ENCODE results near the gene SNED1. TPM values are rescaled to one million over a fixed set of nuclear protein-coding genes. Genes with fewer than 3 reads are reported as not detected.

The SNED1 gene
- total and polyA plus RNA-seq, 2 experiments from 2014 or later, result 6.1 to 29.4 TPM

DNA sequence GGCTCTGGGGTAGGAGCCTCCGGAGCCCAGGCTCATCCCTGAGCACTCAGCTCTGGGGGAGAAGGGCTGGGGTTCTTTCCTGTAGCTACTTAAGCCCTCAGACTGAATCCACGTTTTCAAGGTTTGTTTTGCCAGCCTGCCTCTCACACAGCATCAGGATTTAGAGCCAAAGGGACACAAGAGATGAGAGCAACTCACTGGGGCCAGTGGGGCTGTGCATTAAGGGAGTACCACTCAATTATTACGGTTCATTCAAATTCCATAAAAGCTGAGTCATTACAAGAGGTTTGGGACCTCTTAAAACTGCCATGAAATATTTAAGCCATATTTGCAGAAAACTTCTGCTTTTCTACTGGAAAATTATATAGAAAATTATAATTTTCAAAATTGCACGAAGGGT, 17.1 kb upstream of the SNED1 start:
- DNase-seq, result peak; percentile 49
- Histone ChIP-seq H4K20me1 (ENCODE audit: insufficient read depth) (no peaks in the 10 kb centered on the region), H3K4me2 (ENCODE audit: unreplicated experiment) (no peak overlapping the region), H3K36me3 (ENCODE audit: low read depth) (no peaks in the 10 kb centered on the region), H3K27ac (no peak overlapping the region), H3K9me2 (ENCODE audit: insufficient read depth) (no peaks in the 10 kb centered on the region), H3F3A (ENCODE audit: insufficient read depth) (no peaks in the 10 kb centered on the region), H3K4me1 (ENCODE audit: insufficient read depth) (peaks cover 3% of the 10 kb centered on the region; the same call in 1 of the 2 replicates), H3K9ac (no peak overlapping the region), H3K4me3 (no peak overlapping the region), H2AFZ (no peak overlapping the region), H3K9me3 (ENCODE audit: low read depth) (no peaks in the 10 kb centered on the region), H3K27me3 (replicated peaks; ENCODE audit: insufficient read depth) (no peaks in the 10 kb centered on the region), H3K79me2 (ENCODE audit: insufficient read depth) (no peaks in the 10 kb centered on the region)
- TF ChIP-seq EZH2phosphoT487 (IDR thresholded peaks at IDR 0.05; ENCODE audit: insufficient read depth, low read depth) (no peak), EZH2 (IDR thresholded peaks at IDR 0.05; ENCODE audit: insufficient read depth, poor library complexity, severe bottlenecking) (no peak)
- in situ Hi-C loops (cut with MboI), result no loop called here
- 42% methylated on average over 4 of the region's 4 CpGs for WGBS, 2 experiments (ENCODE audit: low coverage in 1 of 2, low lambda C conversion rate in 2 of 2, missing lambda C conversion rate in 2 of 2)

DNA sequence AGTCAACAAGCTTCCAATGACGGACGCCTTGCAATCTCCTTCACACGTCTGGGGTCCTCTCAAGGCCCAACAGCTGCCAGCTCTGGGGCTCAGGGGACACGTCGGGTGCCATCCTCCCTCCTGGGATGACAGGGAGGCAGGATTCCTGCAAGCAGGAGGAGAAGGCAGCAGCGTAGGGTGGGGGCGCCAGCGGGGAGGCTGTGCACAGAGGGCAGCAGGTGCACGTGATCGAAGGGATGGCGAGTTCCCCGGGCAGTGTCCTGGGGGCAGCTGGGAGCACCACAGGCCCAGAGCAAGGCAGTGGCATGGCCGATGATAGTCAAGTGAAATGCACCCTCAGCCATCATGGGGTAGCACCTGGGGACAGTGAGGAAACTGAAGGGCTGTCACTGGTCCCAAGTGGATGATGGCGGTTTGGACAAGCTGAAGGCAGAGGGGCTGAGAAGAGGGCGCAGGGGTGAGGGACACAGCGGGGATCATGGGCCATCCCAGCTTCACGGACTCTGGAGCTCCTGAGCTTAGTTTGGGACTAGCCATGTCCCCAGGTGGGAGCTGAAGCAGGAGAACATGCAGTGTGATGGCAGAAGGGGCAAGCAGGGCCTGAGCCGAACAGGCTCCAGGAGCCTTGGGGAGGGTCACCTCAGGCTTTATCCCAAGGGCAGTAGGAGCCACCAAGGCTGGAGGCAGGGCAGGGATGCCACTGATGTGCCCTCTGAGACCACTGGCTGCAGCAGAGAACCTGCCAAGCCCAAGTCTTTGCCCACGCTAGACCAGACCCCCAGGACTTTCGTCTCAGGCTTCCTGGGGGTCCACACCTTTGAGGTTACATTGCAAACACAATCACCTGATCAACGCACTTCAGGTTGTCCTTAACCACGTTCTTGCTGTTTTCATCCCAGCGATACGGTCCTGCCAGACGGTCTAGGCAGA, 16.3 kb upstream of the SNED1 start:
- no peak overlapping the region for H3K27ac ChIP-seq
- no peak overlapping the region for H3K4me2 ChIP-seq (ENCODE audit: unreplicated experiment)
- 93 to 94% methylated on average over 24 to 25 of the region's 25 CpGs for WGBS, 2 experiments (ENCODE audit: low coverage in 1 of 2, low lambda C conversion rate in 2 of 2, missing lambda C conversion rate in 2 of 2)

DNA sequence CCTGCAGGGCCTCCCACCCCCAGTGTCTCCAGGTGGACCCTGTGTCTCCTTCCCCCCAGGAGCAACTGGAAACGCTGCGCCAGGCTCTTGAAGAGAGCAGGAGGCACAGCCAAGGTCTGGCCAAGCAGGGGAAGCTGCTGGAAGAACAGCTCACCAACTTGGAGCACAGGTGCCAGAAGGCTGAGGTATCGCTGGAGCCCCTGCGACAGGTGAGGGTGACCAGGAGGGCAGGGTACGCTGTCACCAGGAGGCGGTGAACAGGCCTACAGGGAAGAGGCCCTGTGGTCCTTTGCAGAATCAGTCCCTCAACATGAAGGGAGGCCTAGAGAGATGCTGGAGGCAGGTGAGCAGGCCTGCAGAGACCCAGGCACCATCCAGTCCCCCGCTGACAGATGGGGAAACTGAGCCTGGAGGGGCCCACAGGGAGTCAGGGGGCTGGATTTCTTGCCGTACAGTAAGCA, 15.6 kb upstream of the SNED1 start:
- 97 to 98% methylated on average over 8 of the region's 8 CpGs for WGBS, 2 experiments (ENCODE audit: low coverage in 1 of 2, low lambda C conversion rate in 2 of 2, missing lambda C conversion rate in 2 of 2)
- no peaks in the 10 kb centered on the region for H3K9me3 ChIP-seq (ENCODE audit: low read depth)
- H3K79me2 ChIP-seq (ENCODE audit: insufficient read depth), result no peaks in the 10 kb centered on the region
- in situ Hi-C loops (cut with MboI), result no loop called here
- no peak for TF ChIP-seq EZH2phosphoT487 (IDR thresholded peaks at IDR 0.05; ENCODE audit: insufficient read depth, low read depth)
- no peak for TF ChIP-seq EZH2 (IDR thresholded peaks at IDR 0.05; ENCODE audit: insufficient read depth, poor library complexity, severe bottlenecking)
- H3K27me3 ChIP-seq (replicated peaks; ENCODE audit: insufficient read depth), result no peaks in the 10 kb centered on the region
- no peaks in the 10 kb centered on the region for H3K9me2 ChIP-seq (ENCODE audit: insufficient read depth)
- no peak overlapping the region for H3K9ac ChIP-seq
- H4K20me1 ChIP-seq (ENCODE audit: insufficient read depth), result no peaks in the 10 kb centered on the region
- no peak overlapping the region for H3K4me3 ChIP-seq
- no peak overlapping the region for H3K27ac ChIP-seq
- DNase-seq, result no peak
- no peaks in the 10 kb centered on the region for H3K36me3 ChIP-seq (ENCODE audit: low read depth)
- H3F3A ChIP-seq (ENCODE audit: insufficient read depth), result no peaks in the 10 kb centered on the region
- H3K4me2 ChIP-seq (ENCODE audit: unreplicated experiment), result no peak overlapping the region
- no peak overlapping the region for H2AFZ ChIP-seq
- H3K4me1 ChIP-seq (ENCODE audit: insufficient read depth), result peaks cover 12% of the 10 kb centered on the region; the same call in 1 of the 2 replicates

More for the DNA sequence above, 16.3 kb upstream of the SNED1 start:
- no peak for DNase-seq
- no peak overlapping the region for H2AFZ ChIP-seq
- no peak overlapping the region for H3K9ac ChIP-seq
- TF ChIP-seq EZH2phosphoT487 (IDR thresholded peaks at IDR 0.05; ENCODE audit: insufficient read depth, low read depth) (no peak), EZH2 (IDR thresholded peaks at IDR 0.05; ENCODE audit: insufficient read depth, poor library complexity, severe bottlenecking) (no peak)
- H3K36me3 ChIP-seq (ENCODE audit: low read depth), result no peaks in the 10 kb centered on the region
- no peak overlapping the region for H3K4me3 ChIP-seq
- H3F3A ChIP-seq (ENCODE audit: insufficient read depth), result no peaks in the 10 kb centered on the region
- H3K4me1 ChIP-seq (ENCODE audit: insufficient read depth), result peaks cover 7% of the 10 kb centered on the region; the same call in 1 of the 2 replicates
- no peaks in the 10 kb centered on the region for H3K79me2 ChIP-seq (ENCODE audit: insufficient read depth)
- in situ Hi-C loops (cut with MboI), result no loop called here
- H4K20me1 ChIP-seq (ENCODE audit: insufficient read depth), result no peaks in the 10 kb centered on the region
- no peaks in the 10 kb centered on the region for H3K9me3 ChIP-seq (ENCODE audit: low read depth)
- no peaks in the 10 kb centered on the region for H3K27me3 ChIP-seq (replicated peaks; ENCODE audit: insufficient read depth)
- H3K9me2 ChIP-seq (ENCODE audit: insufficient read depth), result no peaks in the 10 kb centered on the region

DNA sequence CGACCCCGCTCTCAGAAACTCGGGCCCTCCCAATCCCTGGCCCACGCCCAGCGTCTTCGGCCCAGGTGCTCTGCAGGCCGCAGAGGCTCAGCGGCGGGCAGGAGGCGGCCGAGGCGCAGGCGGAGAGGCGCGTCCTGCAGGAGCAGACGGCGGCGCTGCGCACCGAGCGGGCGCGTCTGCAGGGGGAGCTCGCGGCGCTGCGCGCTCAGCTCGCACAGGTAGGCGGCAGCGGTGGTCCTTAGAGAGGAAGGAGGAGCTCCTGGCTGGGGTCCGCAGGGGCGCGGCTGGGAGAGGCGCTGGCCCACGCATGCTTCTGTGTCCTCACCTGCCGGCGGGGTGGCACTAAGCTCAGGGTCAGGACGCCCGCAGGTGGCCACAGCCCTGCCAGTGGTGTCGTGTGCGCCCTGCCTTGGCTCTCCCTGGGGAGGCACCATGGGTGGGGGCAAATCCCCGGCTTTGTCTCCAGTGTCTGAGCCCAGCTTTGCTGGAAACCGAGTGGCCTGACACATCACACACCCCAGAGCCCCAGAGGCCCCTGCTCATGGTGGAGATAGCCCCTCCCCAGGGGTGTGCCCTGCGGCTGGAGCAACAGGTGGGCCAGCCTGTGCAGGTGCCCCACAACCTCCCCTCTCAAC, 14.9 kb upstream of the SNED1 start:
- H4K20me1 ChIP-seq (ENCODE audit: insufficient read depth), result no peaks in the 10 kb centered on the region
- peaks cover 12% of the 10 kb centered on the region; the same call in 1 of the 2 replicates for H3K4me1 ChIP-seq (ENCODE audit: insufficient read depth)
- no peaks in the 10 kb centered on the region for H3F3A ChIP-seq (ENCODE audit: insufficient read depth)
- 82 to 87% methylated on average over 44 to 45 of the region's 45 CpGs for WGBS, 2 experiments (ENCODE audit: low coverage in 1 of 2, low lambda C conversion rate in 2 of 2, missing lambda C conversion rate in 2 of 2)
- in situ Hi-C loops (cut with MboI), result no loop called here
- no peak for TF ChIP-seq EZH2 (IDR thresholded peaks at IDR 0.05; ENCODE audit: insufficient read depth, poor library complexity, severe bottlenecking)
- TF ChIP-seq EZH2phosphoT487 (IDR thresholded peaks at IDR 0.05; ENCODE audit: insufficient read depth, low read depth), result no peak
- H3K27ac ChIP-seq, result no peak overlapping the region
- H3K4me2 ChIP-seq (ENCODE audit: unreplicated experiment), result no peak overlapping the region
- no peaks in the 10 kb centered on the region for H3K9me2 ChIP-seq (ENCODE audit: insufficient read depth)
- no peak overlapping the region for H3K4me3 ChIP-seq
- H3K36me3 ChIP-seq (ENCODE audit: low read depth), result no peaks in the 10 kb centered on the region
- no peaks in the 10 kb centered on the region for H3K9me3 ChIP-seq (ENCODE audit: low read depth)
- H3K27me3 ChIP-seq (replicated peaks; ENCODE audit: insufficient read depth), result no peaks in the 10 kb centered on the region
- DNase-seq, result no peak
- H3K79me2 ChIP-seq (ENCODE audit: insufficient read depth), result no peaks in the 10 kb centered on the region
- no peak overlapping the region for H2AFZ ChIP-seq
- H3K9ac ChIP-seq, result no peak overlapping the region

All from GM23248 (cell line).